K562 (cell line): ENCODE measurements around the gene TNFAIP3. TPM values are rescaled to one million over a fixed set of nuclear protein-coding genes. Genes with fewer than 3 reads are reported as not detected.

Source experiments
- JUN ChIP-seq, 2 experiments: sonication (generic) in 1 of 2; formaldehyde crosslinking in 1 of 2; IDR thresholded peaks; 2 replicates each; pipeline versions ENCODE4 v1.6.1 to v1.8.0; 2012 to 2022; ENCODE audit warnings: borderline replicate concordance in 2 of 2, mild to moderate bottlenecking in 2 of 2, improper control_type of control experiment in 1 of 2, low read depth in 1 of 2, low read length in 1 of 2, missing genetic modification reagents in 1 of 2
- LEF1 ChIP-seq: fragments of 450-650 bp; IDR thresholded peaks from 2 replicates; pipeline ENCODE4 v1.6.1; 2016; ENCODE audit warnings: mild to moderate bottlenecking
- ZFP36 ChIP-seq: fragments of 150-350 bp; IDR thresholded peaks from 2 replicates; pipeline ENCODE4 v1.6.1; 2018; ENCODE audit warnings: low read length, low read depth; ENCODE audit not compliant: partially characterized antibody
- ZNF311 ChIP-seq: fragments of 250-450 bp; sonication (Bioruptor Pico); IDR thresholded peaks from 2 replicates; pipeline ENCODE4 v1.4.0; 2020; ENCODE audit warnings: mild to moderate bottlenecking, moderate library complexity
- ZNF75A ChIP-seq: fragments of 450-650 bp; formaldehyde crosslinking; IDR thresholded peaks from 2 replicates; pipeline ENCODE4 v1.4.0; 2020; ENCODE audit warnings: mild to moderate bottlenecking
- polyA plus RNA-seq, 8 experiments: library from polyadenylated mRNA; depleted of rRNA in 4 of 8; stranded (reverse) in 5 of 8; unstranded in 3 of 8; fragments of >200 nt; fragmentation: Nextera tagmentation in 2 of 8; fragmentation: Illumina TruSeq in 1 of 8; extraction: Ambion mirVana in 2 of 8; extraction: Trizol in 1 of 8; gene quantifications; 2 replicates each; pipeline versions ENCODE4 v1.2.1 to v1.2.3, GENCODE V29; 2011 to 2014; ENCODE audit warnings: inconsistent platforms in 1 of 8, missing spikeins in 1 of 8
- total RNA-seq, 7 experiments: library from RNA; depleted of rRNA in 6 of 7; stranded (reverse); fragments of >200 nt in 6 of 7; fragmentation: Illumina TruSeq in 2 of 7; extraction: Trizol in 2 of 7; gene quantifications; 2 replicates each; pipeline versions ENCODE4 v1.2.1 to v1.2.3, GENCODE V29; 2011 to 2021; ENCODE audit warnings: low replicate concordance in 1 of 7
- TF ChIP-seq, protein P1 (sequence below): fragments of 450-650 bp; IDR thresholded peaks from 2 replicates; pipeline ENCODE4 v1.6.1; 2016; ENCODE audit warnings: mild to moderate bottlenecking
- TF ChIP-seq, protein P2 (sequence below): fragments of 450-650 bp; IDR thresholded peaks from 2 replicates; pipeline ENCODE4 v1.6.1; 2016; ENCODE audit warnings: missing biosample characterization, missing genetic modification characterization

The TNFAIP3 gene
- total and polyA plus RNA-seq, 9 of the 15 experiments (the other 6 are each of a cell fraction or from before 2014, with no cell fraction given) = 0.79 to 17.0 (median 6.4) TPM

DNA sequence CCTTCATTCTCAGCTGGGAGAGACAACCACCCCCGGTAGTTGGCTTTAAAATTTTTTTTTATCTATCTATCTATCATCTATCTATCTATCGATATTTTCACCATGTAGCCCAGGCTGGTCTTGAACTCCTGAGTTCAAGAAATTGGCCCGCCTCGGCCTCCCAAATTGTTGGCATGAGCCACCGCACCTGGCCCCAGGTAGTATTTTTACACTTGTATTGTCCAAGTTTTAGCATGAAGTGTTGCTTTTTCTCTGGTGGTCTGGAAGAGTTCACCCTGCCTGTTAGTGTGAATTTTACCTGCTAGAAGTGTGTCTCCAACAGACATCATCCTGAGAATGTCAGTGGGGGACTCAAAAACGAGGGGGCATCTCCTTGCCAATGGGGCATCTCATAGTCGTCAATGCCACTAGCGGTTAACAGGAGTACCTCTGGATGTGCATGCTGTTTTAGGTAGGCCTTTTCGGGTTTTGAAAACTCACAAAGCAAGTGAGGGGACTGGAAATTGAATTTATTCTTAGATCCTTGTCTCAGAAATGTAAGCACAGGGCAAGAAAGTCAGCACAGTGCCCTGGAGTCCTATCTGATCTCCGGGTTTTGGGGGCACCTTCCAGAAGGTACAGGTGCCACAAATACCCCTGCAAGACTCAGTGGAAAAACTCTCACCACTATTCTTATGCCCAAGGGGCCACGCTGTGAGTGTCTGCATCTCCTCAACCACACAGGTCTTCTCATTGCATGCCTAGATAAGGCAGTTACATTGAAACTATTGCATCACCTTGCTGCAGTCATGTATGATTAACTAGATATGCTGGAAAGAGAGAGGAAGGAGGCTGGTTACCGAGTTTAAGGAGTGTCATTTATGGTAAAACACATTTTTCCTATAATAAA, 37.1 kb downstream of the TNFAIP3 start (continued):
- TF ChIP-seq JUN (IDR thresholded peaks at IDR 0.05; ENCODE audit: borderline replicate concordance, low read depth, low read length) (peak; percentile 92), JUN (CRISPR knock-in tag; IDR thresholded peaks at IDR 0.05; ENCODE audit: borderline replicate concordance) (peak; percentile 57; the same call in 1 of the 2 replicates), ZNF75A (CRISPR knock-in tag) (no peak), ZFP36 (peak; percentile 13), LEF1 (peak; percentile 93), ZNF311 (CRISPR knock-in tag) (0 out of 2 replicates have a peak, but pooled peaks have one; percentile 9)
- TF ChIP-seq, protein P1, sequence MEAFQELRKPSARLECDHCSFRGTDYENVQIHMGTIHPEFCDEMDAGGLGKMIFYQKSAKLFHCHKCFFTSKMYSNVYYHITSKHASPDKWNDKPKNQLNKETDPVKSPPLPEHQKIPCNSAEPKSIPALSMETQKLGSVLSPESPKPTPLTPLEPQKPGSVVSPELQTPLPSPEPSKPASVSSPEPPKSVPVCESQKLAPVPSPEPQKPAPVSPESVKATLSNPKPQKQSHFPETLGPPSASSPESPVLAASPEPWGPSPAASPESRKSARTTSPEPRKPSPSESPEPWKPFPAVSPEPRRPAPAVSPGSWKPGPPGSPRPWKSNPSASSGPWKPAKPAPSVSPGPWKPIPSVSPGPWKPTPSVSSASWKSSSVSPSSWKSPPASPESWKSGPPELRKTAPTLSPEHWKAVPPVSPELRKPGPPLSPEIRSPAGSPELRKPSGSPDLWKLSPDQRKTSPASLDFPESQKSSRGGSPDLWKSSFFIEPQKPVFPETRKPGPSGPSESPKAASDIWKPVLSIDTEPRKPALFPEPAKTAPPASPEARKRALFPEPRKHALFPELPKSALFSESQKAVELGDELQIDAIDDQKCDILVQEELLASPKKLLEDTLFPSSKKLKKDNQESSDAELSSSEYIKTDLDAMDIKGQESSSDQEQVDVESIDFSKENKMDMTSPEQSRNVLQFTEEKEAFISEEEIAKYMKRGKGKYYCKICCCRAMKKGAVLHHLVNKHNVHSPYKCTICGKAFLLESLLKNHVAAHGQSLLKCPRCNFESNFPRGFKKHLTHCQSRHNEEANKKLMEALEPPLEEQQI = peak; percentile 80; the same call in 1 of the 2 replicates
- TF ChIP-seq, protein P2, sequence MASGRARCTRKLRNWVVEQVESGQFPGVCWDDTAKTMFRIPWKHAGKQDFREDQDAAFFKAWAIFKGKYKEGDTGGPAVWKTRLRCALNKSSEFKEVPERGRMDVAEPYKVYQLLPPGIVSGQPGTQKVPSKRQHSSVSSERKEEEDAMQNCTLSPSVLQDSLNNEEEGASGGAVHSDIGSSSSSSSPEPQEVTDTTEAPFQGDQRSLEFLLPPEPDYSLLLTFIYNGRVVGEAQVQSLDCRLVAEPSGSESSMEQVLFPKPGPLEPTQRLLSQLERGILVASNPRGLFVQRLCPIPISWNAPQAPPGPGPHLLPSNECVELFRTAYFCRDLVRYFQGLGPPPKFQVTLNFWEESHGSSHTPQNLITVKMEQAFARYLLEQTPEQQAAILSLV (tag) = peak; percentile 99
